22Rv1 (cell line): ENCODE data around the gene MEX3B.

ENCODE experiments used
- H3K27ac ChIP-seq: fragments of 450-650 bp; 2 replicates; pipeline ENCODE4 v1.5.1; 2017
- CTCF ChIP-seq: fragments of 450-650 bp; IDR thresholded peaks from 2 replicates; pipeline ENCODE4 v1.5.1; 2017; ENCODE audit warnings: mild to moderate bottlenecking
- ZFX ChIP-seq: fragments of 450-650 bp; IDR thresholded peaks from 2 replicates; pipeline ENCODE4 v1.6.1; 2017; ENCODE audit warnings: antibody characterized with exemption, borderline replicate concordance

MEX3B gene

GRCh38 chr15:82045892-82046665, at the start of gene MEX3B:
Gene MEX3B, minus strand, starts transcription at chr15:82046018. Its CDS starts 313 bp downstream, at chr15:82045705.
- TF ChIP-seq ZFX = no peak
- TF ChIP-seq CTCF = no peak
- peak within 1 kb of the TSS; percentile 89 for H3K27ac ChIP-seq

GRCh38 chr15:82093774-82094211, 48.0 kb upstream of the MEX3B start:
- H3K27ac ChIP-seq = no peak overlapping the region
- TF ChIP-seq ZFX = no peak
- no peak for TF ChIP-seq CTCF

GRCh38 chr15:82093325-82093724, 47.5 kb upstream of the MEX3B start:
- no peak for TF ChIP-seq CTCF
- TF ChIP-seq ZFX = no peak
- H3K27ac ChIP-seq = no peak overlapping the region

- TF ChIP-seq ZFX = no peak
- no peak for TF ChIP-seq CTCF
- H3K27ac ChIP-seq = no peak overlapping the region
These were observed 45.9 kb upstream of the MEX3B start for GRCh38 chr15:82091636-82092140.

- TF ChIP-seq CTCF (no peak), ZFX (no peak)
- no peak overlapping the region for H3K27ac ChIP-seq
These were observed 40.6 kb upstream of the MEX3B start for GRCh38 chr15:82086243-82086995.

GRCh38 chr15:82081914-82082762, 36.3 kb upstream of the MEX3B start:
- TF ChIP-seq ZFX (no peak), CTCF (no peak)
- no peak overlapping the region for H3K27ac ChIP-seq
